Thyroid gland (tissue), 4 donors: Measurements from ENCODE around the gene GALP. TPM values are rescaled to one million over a fixed set of nuclear protein-coding genes. Genes with fewer than 3 reads are reported as not detected.
"Not testable (repeated sequence)": the region's sequence is repeated elsewhere in the genome, so short reads cannot be mapped to it uniquely, and the experiment has no call there.

Experiments used
- DNase-seq, 2 donors: peaks; one replicate each; pipeline ENCODE4 v3.0.0-alpha.2; 2019
- H3K27ac ChIP-seq, 3 donors: fragments of 200-600 bp; sonication (generic); 1 replicate in 2 of 3; 2 replicates in 1 of 3; pipeline ENCODE4 v1.5.1; 2016 to 2019; ENCODE audit warnings: mild to moderate bottlenecking in 1 of 3, moderate library complexity in 1 of 3
- H3K27me3 ChIP-seq: fragments of 200-600 bp; sonication (generic); one replicate; pipeline ENCODE4 v1.5.1; 2019
- H3K36me3 ChIP-seq, 2 donors: fragments of 200-600 bp; sonication (generic); one replicate each; pipeline ENCODE4 v1.5.1; 2016 to 2019
- H3K4me1 ChIP-seq, 2 donors: fragments of 200-600 bp; sonication (generic); one replicate each; pipeline ENCODE4 v1.5.1; 2017 to 2019
- H3K4me3 ChIP-seq, 3 donors: fragments of 200-600 bp; sonication (generic); replicated peaks in 1 of 3; 1 replicate in 2 of 3; 2 replicates in 1 of 3; pipeline ENCODE4 v1.5.1; 2016; ENCODE audit warnings: mild to moderate bottlenecking in 1 of 3
- H3K9me3 ChIP-seq: fragments of 200-600 bp; sonication (generic); one replicate; pipeline ENCODE4 v1.5.1; 2017
- CTCF ChIP-seq, 6 experiments: fragments of 200-600 bp in 3 of 6; fragments of 450-650 bp in 3 of 6; sonication (generic) in 3 of 6; IDR thresholded peaks; one replicate each; pipeline ENCODE4 v1.5.1; 2016 to 2019; ENCODE audit warnings: antibody characterized with exemption in 6 of 6, mild to moderate bottlenecking in 2 of 6, inconsistent platforms in 1 of 6, moderate library complexity in 1 of 6
- POLR2A ChIP-seq, 2 donors: fragments of 450-650 bp; IDR thresholded peaks; one replicate each; pipeline ENCODE4 v1.6.1; 2017; ENCODE audit warnings: antibody characterized with exemption in 2 of 2, mild to moderate bottlenecking in 2 of 2, moderate library complexity in 1 of 2
- WGBS, 2 donors: methylation state at CpG; one replicate each; pipeline ENCODE4 v1.1.5; 2017; 5-methylcytosine and 5-hydroxymethylcytosine counted together
- intact Hi-C: fragments of 100-400 bp; cut with DNase I; formaldehyde crosslinking; loops from one replicate; pipeline ENCODE4 v1.15.1; 2023
- total RNA-seq, 4 donors: library from RNA; depleted of rRNA; stranded (reverse); fragments of >200 nt; gene quantifications; one replicate each; pipeline ENCODE4 v1.2.3, GENCODE V29; 2016

GALP gene
- not detected for total RNA-seq

DNA sequence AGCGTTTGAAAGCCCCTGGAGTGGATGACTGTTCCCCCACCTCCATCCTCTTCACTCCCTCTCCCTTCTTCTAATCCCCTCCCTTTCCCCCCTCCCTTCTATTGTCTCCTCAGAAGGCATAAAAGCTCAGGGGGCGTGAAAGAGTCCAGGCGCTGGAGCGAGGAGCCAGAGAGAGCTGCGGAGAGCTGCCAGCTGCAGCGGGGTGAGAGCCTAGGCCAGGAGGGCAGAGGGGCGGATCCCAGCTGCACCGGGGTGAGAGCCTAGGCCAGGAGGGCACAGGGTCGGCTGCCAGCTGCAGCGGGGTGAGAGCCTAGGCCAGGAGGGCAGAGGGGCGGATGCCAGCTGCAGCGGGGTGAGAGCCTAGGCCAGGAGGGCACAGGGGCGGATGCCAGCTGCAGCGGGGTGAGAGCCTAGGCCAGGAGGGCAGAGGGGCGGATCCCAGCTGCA lies at the start of gene GALP:
Gene GALP (plus strand): TSS at position 148 of the 447 bp plus-strand sequence. CDS start 1,101 bp downstream, outside the sequence.
- H3K36me3 ChIP-seq, H3K9me3 ChIP-seq, H3K27me3 ChIP-seq, H3K27ac ChIP-seq, DNase-seq, intact Hi-C loops, H3K4me3 ChIP-seq, H3K4me1 ChIP-seq: not testable (repeated sequence)
- WGBS, 2 donors = 23 to 48% methylated on average over 6 to 14 of the region's 15 CpGs

DNA sequence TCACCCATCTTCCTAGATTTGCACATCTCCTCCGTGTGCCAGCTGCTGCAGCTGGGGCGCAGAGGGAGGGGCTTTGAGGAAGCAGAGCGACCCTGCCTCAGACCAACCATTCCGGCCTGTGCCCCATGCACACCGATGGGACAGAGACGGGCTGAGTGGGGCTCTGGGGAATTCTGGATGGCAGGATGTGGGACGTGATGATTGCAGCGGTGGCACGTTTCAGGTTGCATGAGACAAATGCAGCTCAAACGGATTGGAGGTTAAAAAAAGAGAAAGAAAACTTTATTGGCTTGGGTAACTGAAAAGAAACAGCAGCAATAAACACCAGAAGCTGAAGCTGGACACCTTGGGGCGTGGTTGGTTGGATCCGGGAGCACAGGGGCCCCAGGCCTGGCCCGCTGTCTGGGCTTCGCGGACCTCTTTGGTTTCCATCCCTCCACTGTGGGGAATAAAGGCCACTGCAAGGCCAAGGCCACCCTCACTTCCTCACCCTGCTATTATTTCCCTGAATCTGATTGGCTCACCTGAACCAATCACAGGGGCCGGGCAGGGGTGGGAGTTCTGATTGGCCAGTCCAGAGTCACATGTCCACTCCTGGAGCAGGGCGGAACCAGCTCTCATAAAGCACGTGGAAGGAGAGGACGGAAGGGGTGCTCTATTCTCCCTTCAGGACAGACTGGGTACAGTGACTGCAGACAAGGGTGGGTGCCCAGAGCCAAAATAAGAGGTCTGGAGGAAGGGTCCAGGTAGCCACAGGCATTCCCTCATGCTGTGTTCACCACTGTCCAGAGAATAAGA lies 48.6 kb upstream of the GALP start:
- intact Hi-C loops = no loop called here
- Histone ChIP-seq H3K4me1 (peaks cover 4 to 5% of the 10 kb centered on the region in 2 donors), H3K27me3 (no peaks in the 10 kb centered on the region), H3K36me3 (no peaks in the 10 kb centered on the region), H3K9me3 (no peaks in the 10 kb centered on the region), H3K27ac (no peak overlapping the region), H3K4me3 (no peak overlapping the region)
- 88 to 92% methylated on average over 17 to 19 of the region's 19 CpGs for WGBS, 2 donors
- DNase-seq = no peak
- TF ChIP-seq CTCF (IDR thresholded peaks at IDR 0.05) = no peak
- TF ChIP-seq POLR2A (IDR thresholded peaks at IDR 0.05) = no peak

- TF ChIP-seq POLR2A (IDR thresholded peaks at IDR 0.05) = no peak
- 80 to 85% methylated on average over 7 of the region's 7 CpGs for WGBS, 2 donors
- no peak for DNase-seq
Observed at GRCh38 chr19:56130006-56130405, 45.8 kb upstream of the GALP start.

GRCh38 chr19:56131651-56132050 lies 44.2 kb upstream of the GALP start:
- peaks cover 27 to 44% of the 10 kb centered on the region in 2 donors for H3K4me1 ChIP-seq
- TF ChIP-seq POLR2A (IDR thresholded peaks at IDR 0.05) (no peak), CTCF (IDR thresholded peaks at IDR 0.05) (no peak)
- H3K9me3 ChIP-seq = no peaks in the 10 kb centered on the region
- intact Hi-C loops = no loop called here
- DNase-seq = no peak
- H3K27me3 ChIP-seq = no peaks in the 10 kb centered on the region
- WGBS, 2 donors = 77 to 78% methylated on average over 8 of the region's 8 CpGs
- H3K4me3 ChIP-seq = no peak overlapping the region
- H3K27ac ChIP-seq = peak overlapping the region; percentile 82 to 92 (median 86)
- H3K36me3 ChIP-seq = no peaks in the 10 kb centered on the region

More at GRCh38 chr19:56130006-56130405, 45.8 kb upstream of the GALP start:
- no peak overlapping the region for H3K27ac ChIP-seq
- H3K4me3 ChIP-seq = no peak overlapping the region
- no peaks in the 10 kb centered on the region for H3K27me3 ChIP-seq
- peaks cover 22 to 29% of the 10 kb centered on the region in 2 donors for H3K4me1 ChIP-seq
- no peaks in the 10 kb centered on the region for H3K36me3 ChIP-seq
- H3K9me3 ChIP-seq = no peaks in the 10 kb centered on the region
- intact Hi-C loops = no loop called here

GRCh38 chr19:56132316-56132822 lies 43.4 kb upstream of the GALP start:
- peak in 1 of 2 donors; percentile 58 for TF ChIP-seq POLR2A (IDR thresholded peaks at IDR 0.05)
- no peak for TF ChIP-seq CTCF (IDR thresholded peaks at IDR 0.05)
- Histone ChIP-seq H3K4me3 (no peak overlapping the region), H3K4me1 (peaks cover 32 to 51% of the 10 kb centered on the region in 2 donors), H3K36me3 (no peaks in the 10 kb centered on the region), H3K27ac (peak overlapping the region; percentile 82 to 92 (median 86)), H3K9me3 (no peaks in the 10 kb centered on the region), H3K27me3 (no peaks in the 10 kb centered on the region)
- peak; percentile 87 to 89 for DNase-seq
- 12 to 19% methylated on average over 14 of the region's 14 CpGs for WGBS, 2 donors
- intact Hi-C loops = no loop called here
